SU-DHL-6 (cell line): ENCODE data around the gene HMGN4.
"Not testable (repeated sequence)": the region's sequence is repeated elsewhere in the genome, so short reads cannot be mapped to it uniquely, and the experiment has no call there.

Experiments
- H2AFZ ChIP-seq: fragments of 200-600 bp; sonication (generic); 2 replicates; pipeline ENCODE4 v1.6.1; 2014; ENCODE audit warnings: low read depth, mild to moderate bottlenecking, moderate library complexity, mixed read lengths, antibody characterized with exemption, low read length; ENCODE audit not compliant: severe bottlenecking
- H3F3A ChIP-seq: fragments of 200-600 bp; shearing (Covaris generic); 2 replicates; pipeline ENCODE4 v1.6.0; 2016; ENCODE audit warnings: antibody characterized with exemption, mild to moderate bottlenecking; ENCODE audit not compliant: insufficient read depth
- H3K27ac ChIP-seq: fragments of 200-600 bp; sonication (generic); 2 replicates; pipeline ENCODE4 v1.5.1; 2016; ENCODE audit warnings: low read depth, mild to moderate bottlenecking, low read length, moderate library complexity, mixed read lengths
- H3K27me3 ChIP-seq: fragments of 200-600 bp; sonication (generic), shearing (Covaris generic); 2 replicates; pipeline ENCODE4 v1.6.0; 2014; ENCODE audit warnings: mild to moderate bottlenecking, low read length
- H3K36me3 ChIP-seq: fragments of 200-600 bp; sonication (generic); 2 replicates; pipeline ENCODE4 v1.6.1; 2014; ENCODE audit warnings: mild to moderate bottlenecking, low read length, mixed read lengths
- H3K4me2 ChIP-seq: fragments of 300-600, 200-600 bp; shearing (Covaris generic), sonication (generic); 2 replicates; pipeline ENCODE4 v1.6.0; 2014; ENCODE audit warnings: low read length, low read depth, mild to moderate bottlenecking; ENCODE audit not compliant: poor library complexity, severe bottlenecking
- H3K4me3 ChIP-seq: fragments of 200-600 bp; sonication (generic); 2 replicates; pipeline ENCODE4 v1.5.1; 2014; ENCODE audit warnings: antibody characterized with exemption, low read length, mild to moderate bottlenecking, mixed read lengths; ENCODE audit not compliant: insufficient read depth, poor library complexity, severe bottlenecking
- H3K79me2 ChIP-seq: fragments of 200-600 bp; sonication (generic); 2 replicates; pipeline ENCODE4 v1.6.1; 2014; ENCODE audit warnings: mild to moderate bottlenecking, low read length, moderate library complexity; ENCODE audit not compliant: insufficient read depth
- H3K9ac ChIP-seq: fragments of 200-600 bp; sonication (generic); 2 replicates; pipeline ENCODE4 v1.7.0; 2014; ENCODE audit warnings: mild to moderate bottlenecking, low read length
- H3K9me2 ChIP-seq: fragments of 200-600 bp; sonication (generic); replicated peaks from 2 replicates; pipeline ENCODE4 v1.6.1; 2014; ENCODE audit warnings: low read length; ENCODE audit not compliant: insufficient read depth
- H3K9me3 ChIP-seq: fragments of 200-600 bp; sonication (generic); 2 replicates; pipeline ENCODE4 v1.6.1; 2014; ENCODE audit warnings: low read length, mixed read lengths; ENCODE audit not compliant: insufficient read depth
- H4K20me1 ChIP-seq: fragments of 200-600 bp; sonication (generic); 2 replicates; pipeline ENCODE4 v1.6.1; 2014; ENCODE audit warnings: low read depth, mild to moderate bottlenecking, antibody characterized with exemption, low read length, moderate library complexity, mixed read lengths
- CTCF ChIP-seq: fragments of 200-600 bp; sonication (generic); IDR thresholded peaks from one replicate; pipeline ENCODE4 v1.5.1; 2017; ENCODE audit warnings: antibody characterized with exemption, mild to moderate bottlenecking, low read length, moderate library complexity; ENCODE audit not compliant: insufficient read depth, poor library complexity, severe bottlenecking
- EZH2phosphoT487 ChIP-seq: fragments of 200-600 bp; sonication (generic), shearing (Covaris generic); conservative IDR thresholded peaks from 2 replicates; pipeline ENCODE4 v1.6.1; 2018; ENCODE audit warnings: mild to moderate bottlenecking, antibody characterized with exemption, low read length, moderate library complexity, mixed read lengths

The HMGN4 gene

GRCh38 chr6:26502165-26502564 lies 36.0 kb upstream of the HMGN4 start:
- H2AFZ ChIP-seq, result peak overlapping the region; percentile 42
- H3K9me2 ChIP-seq, result no peaks in the 10 kb centered on the region
- H3K4me2 ChIP-seq, result peak overlapping the region; percentile 58
- H3K36me3 ChIP-seq, result no peaks in the 10 kb centered on the region
- H3K79me2 ChIP-seq, result no peaks in the 10 kb centered on the region
- H4K20me1 ChIP-seq, result no peaks in the 10 kb centered on the region
- H3K27me3 ChIP-seq, result no peaks in the 10 kb centered on the region
- H3K4me3 ChIP-seq, result peak overlapping the region; percentile 3
- H3K9ac ChIP-seq, result peak overlapping the region; percentile 36
- H3K27ac ChIP-seq, result peak overlapping the region; percentile 66
- no peaks in the 10 kb centered on the region for H3K9me3 ChIP-seq
- TF ChIP-seq EZH2phosphoT487 (no peak), CTCF (no peak)
- H3F3A ChIP-seq, result peaks cover 5% of the 10 kb centered on the region; the same call in 1 of the 2 replicates

GRCh38 chr6:26502626-26503025 lies 35.5 kb upstream of the HMGN4 start:
- Histone ChIP-seq H3K4me2 (peak overlapping the region; percentile 58), H3K9me3 (no peaks in the 10 kb centered on the region)
- no peak for TF ChIP-seq EZH2phosphoT487
- no peak for TF ChIP-seq CTCF

GRCh38 chr6:26507658-26508057 lies 30.5 kb upstream of the HMGN4 start:
- H3K9me2 ChIP-seq, result no peaks in the 10 kb centered on the region
- no peaks in the 10 kb centered on the region for H3K79me2 ChIP-seq
- H3F3A ChIP-seq, result no peaks in the 10 kb centered on the region
- H3K27ac ChIP-seq, result no peak overlapping the region
- no peak for TF ChIP-seq CTCF
- TF ChIP-seq EZH2phosphoT487, result no peak
- H3K4me3 ChIP-seq, result no peak overlapping the region
- H3K9me3 ChIP-seq, result no peaks in the 10 kb centered on the region
- H3K9ac ChIP-seq, result no peak overlapping the region
- no peaks in the 10 kb centered on the region for H3K27me3 ChIP-seq
- H2AFZ ChIP-seq, result no peak overlapping the region
- no peaks in the 10 kb centered on the region for H3K36me3 ChIP-seq
- H4K20me1 ChIP-seq, result no peaks in the 10 kb centered on the region
- no peak overlapping the region for H3K4me2 ChIP-seq

More at GRCh38 chr6:26502626-26503025, 35.5 kb upstream of the HMGN4 start:
- Histone ChIP-seq H3K36me3 (no peaks in the 10 kb centered on the region), H3K9ac (peak overlapping the region; percentile 36), H3K9me2 (no peaks in the 10 kb centered on the region), H3K4me3 (no peak overlapping the region), H2AFZ (peak overlapping the region; percentile 42), H4K20me1 (no peaks in the 10 kb centered on the region), H3K27me3 (no peaks in the 10 kb centered on the region), H3K79me2 (no peaks in the 10 kb centered on the region), H3F3A (peaks cover 5% of the 10 kb centered on the region; the same call in 1 of the 2 replicates), H3K27ac (peak overlapping the region; percentile 66)

GRCh38 chr6:26511033-26511432 lies 27.1 kb upstream of the HMGN4 start:
- not testable (repeated sequence) for H3K36me3 ChIP-seq, H3K27ac ChIP-seq, H3K79me2 ChIP-seq, H3F3A ChIP-seq, H3K4me2 ChIP-seq, H3K4me3 ChIP-seq, H2AFZ ChIP-seq, H4K20me1 ChIP-seq, H3K9ac ChIP-seq, H3K9me3 ChIP-seq, H3K9me2 ChIP-seq, H3K27me3 ChIP-seq
